ENCODE measurements around the gene NGDN. TPM values are rescaled to one million over a fixed set of nuclear protein-coding genes. Genes with fewer than 3 reads are reported as not detected.

NGDN gene
- total RNA-seq, 2 donors from 2014 or later, result 54.2 to 58.3 TPM

DNA sequence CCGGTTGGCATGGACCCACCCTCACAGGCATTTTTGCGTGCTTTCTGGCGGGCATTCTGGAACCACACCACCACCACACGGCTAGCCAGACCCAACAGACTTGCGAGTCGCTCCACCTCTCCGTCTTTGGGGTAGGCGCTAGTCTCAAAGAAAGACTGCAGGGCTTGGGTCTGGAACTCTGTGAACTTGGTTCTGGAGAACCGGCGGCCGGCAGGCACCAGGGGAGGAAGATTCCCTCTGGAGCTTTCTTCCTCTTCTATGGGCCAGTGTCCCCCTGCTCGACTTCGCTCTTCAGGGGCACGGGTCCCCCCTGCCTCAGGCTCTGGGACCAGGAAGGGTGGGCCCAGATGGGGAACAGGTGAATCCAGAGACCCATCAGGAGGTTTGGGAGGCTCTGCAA, 55.5 kb downstream of the NGDN start:
- DNase-seq (ENCODE audit: low spot score in 2 of 2) (no peak), ATAC-seq (no peak)
- H3K36me3 Mint-ChIP-seq, result no peaks in the 10 kb centered on the region
- H3K27ac Mint-ChIP-seq, result peak overlapping the region in 1 of 2 donors; percentile 58
- no peaks in the 10 kb centered on the region for H3K9me3 Mint-ChIP-seq

DNA sequence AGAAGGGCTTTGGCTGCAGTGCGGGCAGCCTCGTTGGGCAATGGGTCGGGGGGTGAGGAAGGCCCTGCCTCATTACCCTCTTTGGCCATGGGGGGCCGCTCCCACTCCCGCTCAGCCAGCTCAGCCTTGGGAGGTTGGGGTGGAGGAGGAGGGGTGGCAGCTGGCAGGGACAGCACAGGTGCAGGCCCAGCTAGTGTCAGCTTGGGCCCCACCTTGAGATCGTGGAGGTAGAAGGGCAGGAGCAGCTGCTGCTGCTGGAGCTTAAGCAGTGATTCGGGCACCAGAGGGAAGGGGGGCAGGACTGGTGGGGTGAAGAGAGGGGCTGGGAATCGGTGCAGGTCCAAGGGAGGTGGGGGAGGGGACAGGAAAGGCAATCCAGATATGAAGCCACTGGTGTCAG, 56.1 kb downstream of the NGDN start:
- H3K27ac Mint-ChIP-seq, result no peak overlapping the region
- H3K9me3 Mint-ChIP-seq, result no peaks in the 10 kb centered on the region
- no peak for ATAC-seq

More for the DNA sequence above, 56.1 kb downstream of the NGDN start:
- no peak for DNase-seq (ENCODE audit: low spot score in 2 of 2)
- no peaks in the 10 kb centered on the region for H3K36me3 Mint-ChIP-seq

Other genes with a start within 250 kb of the NGDN start
- gene RNF212B, start 231.8 kb upstream of the NGDN start, total RNA-seq, result not detected
- 10 to 100 TPM in 1 of 2 donors, 1 to 10 TPM in 1; 6.4 to 15.1 TPM for gene HOMEZ, start 183.6 kb upstream of the NGDN start, total RNA-seq
- gene PPP1R3E, start 166.8 kb upstream of the NGDN start, total RNA-seq, result 10 to 100 TPM; 26.6 to 49.8 TPM
- gene BCL2L2, start 162.9 kb upstream of the NGDN start, total RNA-seq, result 1 to 10 TPM; 1.7 to 2.3 TPM
- 100 to 1,000 TPM; 232 to 242 TPM for gene PABPN1, start 148.2 kb upstream of the NGDN start, total RNA-seq
- gene SLC22A17, start 116.8 kb upstream of the NGDN start, total RNA-seq, result 1 to 10 TPM; 7.4 to 8.8 TPM
- under 1 TPM in 1 of 2 donors, not detected in 1; 0.10 TPM for gene EFS, start 104.5 kb upstream of the NGDN start, total RNA-seq
- not detected for gene IL25, start 96.9 kb upstream of the NGDN start, total RNA-seq
- not detected for gene CMTM5, start 92.7 kb upstream of the NGDN start, total RNA-seq
- under 1 TPM in 1 of 2 donors, not detected in 1; 0.60 TPM for gene MYH6, start 61.4 kb upstream of the NGDN start, total RNA-seq
- gene MYH7, start 34.0 kb upstream of the NGDN start, total RNA-seq, result not detected
- gene ZFHX2, start 82.1 kb downstream of the NGDN start, total RNA-seq, result 1 to 10 TPM; 1.1 to 2.5 TPM
- 1 to 10 TPM; 5.9 to 6.5 TPM for gene THTPA, start 86.6 kb downstream of the NGDN start, total RNA-seq
- 100 to 1,000 TPM; 193 to 370 TPM for gene AP1G2, start 98.1 kb downstream of the NGDN start, total RNA-seq
- not detected for gene JPH4, start 109.1 kb downstream of the NGDN start, total RNA-seq
- 1 to 10 TPM; 1.1 to 1.3 TPM for gene DHRS2, start 166.7 kb downstream of the NGDN start, total RNA-seq